CD4-positive, alpha-beta T cell treated with Interleukin-6 for 4 hours (primary cell): ENCODE data around the gene CPB1.
"Not testable (repeated sequence)": the region's sequence is repeated elsewhere in the genome, so short reads cannot be mapped to it uniquely, and the experiment has no call there.

Experiments used
- DNase-seq: peaks from one replicate; pipeline ENCODE4 v3.0.0-alpha.2; 2020; ENCODE audit warnings: mixed read lengths

The CPB1 gene

DNA sequence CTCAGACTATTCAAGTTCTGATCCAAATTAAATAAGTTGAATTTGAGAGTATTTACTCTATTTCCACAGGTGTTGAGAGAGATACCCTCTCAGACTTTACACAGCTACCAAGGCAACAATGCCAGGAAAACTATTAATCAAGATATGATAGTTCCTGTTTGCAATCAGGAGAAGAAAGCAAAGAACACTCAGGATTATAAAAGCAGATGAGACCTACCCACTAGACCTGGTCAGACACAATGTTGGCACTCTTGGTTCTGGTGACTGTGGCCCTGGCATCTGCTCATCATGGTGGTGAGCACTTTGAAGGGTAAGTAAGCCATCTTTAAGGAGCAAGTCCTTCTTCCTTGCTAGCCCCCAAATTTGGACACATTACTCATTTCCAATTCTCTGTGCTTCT, at the start of gene CPB1:
Gene CPB1, plus strand, starts transcription at position 227 of the 400 bp plus-strand sequence. Its CDS starts 13 bp downstream, at position 240.
- DNase-seq = no peak

DNA sequence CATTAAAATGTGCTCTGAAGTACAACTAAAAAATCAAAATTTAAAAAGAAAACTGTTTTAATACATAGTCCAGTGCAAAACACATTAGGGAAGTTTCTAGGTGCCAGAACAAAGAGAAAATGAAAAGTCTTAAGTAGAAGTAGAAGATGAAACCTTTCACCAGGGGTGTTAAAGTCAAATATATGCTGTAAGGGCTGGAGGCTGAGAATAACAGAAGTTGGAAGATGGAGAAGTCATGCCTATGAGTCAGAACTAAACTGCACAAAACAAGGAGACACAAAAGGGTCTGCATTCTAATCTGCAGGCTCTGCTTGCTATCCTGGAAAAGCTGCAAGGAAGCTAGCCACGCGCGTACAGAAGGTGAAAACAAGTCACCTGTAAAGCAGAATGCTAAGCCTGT, 48.7 kb upstream of the CPB1 start:
- no peak for DNase-seq

- DNase-seq = not testable (repeated sequence)
Observed at GRCh38 chr3:148785026-148785425, 42.6 kb upstream of the CPB1 start.

DNA sequence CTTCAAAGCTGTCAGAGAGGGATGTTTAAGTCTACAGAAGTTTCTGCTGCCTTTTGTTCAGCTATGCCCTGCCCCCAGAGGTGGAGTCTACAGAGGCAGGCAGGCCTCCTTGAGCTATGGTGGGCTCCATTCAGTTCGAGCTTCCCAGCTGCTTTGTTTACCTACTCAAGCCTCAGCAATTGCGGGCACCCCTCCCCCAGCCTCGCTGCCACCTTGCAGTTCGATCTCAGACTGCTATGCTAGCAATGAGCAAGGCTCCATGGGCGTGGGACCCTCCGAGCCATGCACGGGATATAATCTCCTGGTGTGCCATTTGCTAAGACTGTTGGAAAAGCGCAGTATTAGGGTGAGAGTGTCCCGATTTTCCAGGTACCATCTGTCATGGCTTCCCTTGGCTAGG, 41.5 kb upstream of the CPB1 start:
- DNase-seq = not testable (repeated sequence)

DNA sequence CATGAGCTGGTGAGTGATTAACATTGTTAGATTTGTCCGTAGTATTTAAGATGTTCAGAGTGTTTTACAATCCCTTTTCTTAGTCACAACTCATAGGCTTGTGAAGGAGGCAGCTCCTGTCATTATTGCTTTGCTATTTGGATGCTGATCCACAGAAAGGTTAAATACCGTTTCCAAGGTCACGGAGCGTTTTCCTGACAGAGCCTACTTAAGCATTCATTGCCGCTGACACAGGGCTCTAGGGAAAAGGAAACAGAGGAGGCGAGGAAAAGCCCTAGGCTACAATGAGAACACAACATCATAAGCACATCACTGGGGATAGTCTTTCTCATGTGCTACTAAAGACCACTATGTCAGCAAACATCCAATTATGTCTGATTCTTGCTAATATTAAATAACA, 38.5 kb upstream of the CPB1 start:
- DNase-seq = no peak

DNA sequence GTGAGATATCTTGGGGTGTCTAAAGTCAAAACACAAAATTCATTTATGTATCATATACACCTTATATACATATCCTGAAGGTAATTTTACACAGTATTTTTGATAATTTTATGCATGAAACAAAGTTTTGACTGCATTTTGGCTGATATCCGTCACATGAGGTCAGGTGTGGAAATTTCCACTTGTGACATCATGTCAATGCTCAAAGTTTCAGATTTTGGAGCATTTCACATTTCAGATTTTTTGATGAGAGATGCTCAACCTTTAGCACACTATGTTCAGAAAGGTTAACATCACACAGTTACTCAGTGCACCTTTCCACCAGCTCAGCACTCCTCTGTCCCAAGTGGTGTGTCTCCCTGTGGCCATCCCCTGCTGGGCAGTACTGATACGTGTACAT, 37.7 kb upstream of the CPB1 start:
- no peak for DNase-seq

DNA sequence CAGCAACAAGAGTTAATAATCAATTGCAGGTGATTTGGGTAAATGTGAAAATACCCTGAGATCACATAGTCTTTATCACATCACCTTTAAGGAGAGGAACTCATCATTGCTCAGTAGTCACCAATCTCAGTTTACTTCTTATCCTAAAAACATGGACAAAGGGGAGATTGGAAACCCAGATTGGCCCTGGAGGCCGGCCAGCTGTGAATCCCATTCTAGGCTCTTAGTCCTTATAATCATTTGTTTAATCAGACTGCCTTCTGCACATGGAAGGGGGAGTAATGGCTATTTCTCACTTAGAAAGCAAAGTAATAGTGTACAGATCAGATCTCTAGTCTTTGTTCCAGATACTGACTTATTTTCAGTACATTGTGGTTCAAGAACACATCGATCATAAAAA, 37.2 kb upstream of the CPB1 start:
- DNase-seq = no peak

GRCh38 chr3:148790851-148791735, 36.5 kb upstream of the CPB1 start:
- no peak for DNase-seq

DNA sequence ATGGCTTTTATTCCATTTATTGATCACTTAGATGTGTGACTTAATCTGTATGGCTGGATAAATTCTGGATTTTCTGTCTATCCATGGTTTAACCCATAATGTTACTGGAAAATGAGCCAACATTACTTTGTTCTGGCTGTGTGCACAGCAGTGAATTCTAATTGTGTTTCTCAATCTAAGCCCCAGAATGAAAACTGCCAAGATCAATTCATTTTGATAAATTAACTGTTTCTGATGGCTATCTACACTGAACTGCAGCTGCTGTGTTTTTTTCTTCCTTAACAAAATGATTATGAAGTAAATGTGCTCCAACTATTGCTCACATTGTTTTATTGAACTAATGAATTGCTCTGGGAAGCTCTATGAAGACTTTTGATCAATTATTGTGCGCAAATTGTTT, 35.7 kb upstream of the CPB1 start:
- DNase-seq = no peak

DNA sequence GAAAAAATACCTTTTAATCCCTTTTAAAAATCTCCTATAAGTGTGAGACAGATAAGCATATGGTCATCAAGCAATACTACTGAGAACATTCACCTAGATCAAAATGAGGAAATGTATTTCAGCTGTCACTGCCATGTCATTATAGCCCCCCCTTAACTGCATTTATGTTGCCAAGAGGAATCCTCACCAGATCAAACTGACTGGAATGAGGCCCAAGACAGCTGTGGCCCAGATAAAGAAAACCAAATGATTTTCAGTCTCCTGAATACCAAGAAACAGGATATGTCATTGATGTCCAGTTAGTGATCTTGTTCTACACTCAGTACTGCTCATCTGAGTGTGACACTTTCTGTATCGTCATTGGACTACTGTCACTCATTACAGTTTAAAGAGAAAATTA, 35.1 kb upstream of the CPB1 start:
- DNase-seq = no peak

GRCh38 chr3:148796799-148797198, 30.8 kb upstream of the CPB1 start:
- DNase-seq = no peak

DNA sequence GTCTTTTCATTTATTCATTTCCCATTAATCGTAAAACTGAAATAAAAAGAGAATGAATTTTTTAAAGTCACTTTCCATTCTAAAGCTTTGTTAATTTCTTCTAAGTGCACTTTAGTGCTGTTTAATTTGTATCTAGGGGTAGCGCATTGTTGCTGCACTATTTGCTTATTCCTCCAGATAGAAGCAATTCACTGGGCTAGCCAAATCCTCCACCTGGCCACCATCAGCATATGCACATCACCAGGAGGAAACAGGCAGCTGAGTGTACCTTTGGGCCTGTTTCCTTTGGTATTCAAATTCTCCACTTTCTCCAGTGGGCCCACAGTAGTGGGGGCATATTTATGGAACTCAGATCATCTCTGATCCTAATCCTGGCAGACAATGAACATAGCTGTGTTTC, 29.8 kb upstream of the CPB1 start:
- DNase-seq = no peak

DNA sequence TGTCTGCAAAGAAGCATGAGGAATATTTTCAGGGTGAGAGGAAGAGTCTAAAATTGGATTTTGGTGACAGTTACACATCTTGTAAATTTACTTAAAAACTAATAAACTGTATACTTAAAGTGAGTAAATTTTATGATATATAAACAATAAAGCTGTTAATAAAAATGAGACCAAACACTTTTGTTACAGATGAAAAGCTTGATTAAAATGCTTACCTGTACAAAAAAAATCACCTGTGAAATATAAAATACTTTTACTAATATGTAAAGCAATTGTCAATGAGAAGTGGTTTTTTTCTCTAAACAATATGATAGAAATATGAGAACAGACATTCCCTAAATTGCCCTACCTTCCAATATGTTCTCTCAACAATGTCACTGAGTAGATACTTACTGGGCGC, 27.2 kb upstream of the CPB1 start:
- no peak for DNase-seq

DNA sequence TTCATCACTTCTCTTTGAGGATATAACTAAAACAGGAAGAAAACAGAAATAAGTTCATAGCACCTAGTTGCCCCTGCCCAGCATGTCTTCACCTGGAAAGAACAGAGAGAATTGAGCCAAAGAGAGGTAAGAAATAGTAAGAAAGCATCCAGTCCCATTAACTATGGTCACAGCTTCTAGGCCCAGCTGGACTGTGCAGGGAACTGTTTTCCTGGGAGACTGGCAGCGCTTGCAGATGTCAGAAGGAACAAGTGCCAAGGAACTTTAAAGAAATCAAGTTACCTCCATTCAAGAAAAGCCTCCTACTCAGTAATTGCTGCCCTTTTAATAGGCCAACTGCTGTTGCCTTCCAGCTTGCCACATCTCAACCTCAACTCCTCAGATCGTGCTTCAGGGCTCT, 17.8 kb upstream of the CPB1 start:
- DNase-seq = no peak

GRCh38 chr3:148815316-148816110, 12.1 kb upstream of the CPB1 start:
- DNase-seq = no peak

DNA sequence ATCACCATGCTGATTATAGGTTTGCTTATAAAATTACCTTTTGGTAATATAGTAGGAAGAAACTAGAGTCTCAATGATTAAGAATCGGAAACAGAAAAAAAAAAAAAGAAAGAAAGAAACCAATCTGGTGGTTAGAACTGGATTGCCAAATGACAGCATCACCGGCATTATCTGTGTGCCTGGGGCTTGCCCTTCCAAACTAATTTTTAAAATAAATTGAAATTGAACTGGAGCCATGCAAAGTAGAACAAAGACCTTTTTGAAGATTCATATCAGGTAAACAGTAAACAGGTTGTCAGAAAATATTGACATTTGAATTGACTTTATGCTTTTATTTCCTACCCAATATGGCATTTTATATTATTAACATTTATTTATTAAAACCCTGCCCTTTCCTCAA, 11.2 kb upstream of the CPB1 start:
- DNase-seq = no peak

- DNase-seq = no peak
Observed at GRCh38 chr3:148816981-148817525, 10.6 kb upstream of the CPB1 start.

GRCh38 chr3:148820361-148821245, 7.0 kb upstream of the CPB1 start:
- no peak for DNase-seq

DNA sequence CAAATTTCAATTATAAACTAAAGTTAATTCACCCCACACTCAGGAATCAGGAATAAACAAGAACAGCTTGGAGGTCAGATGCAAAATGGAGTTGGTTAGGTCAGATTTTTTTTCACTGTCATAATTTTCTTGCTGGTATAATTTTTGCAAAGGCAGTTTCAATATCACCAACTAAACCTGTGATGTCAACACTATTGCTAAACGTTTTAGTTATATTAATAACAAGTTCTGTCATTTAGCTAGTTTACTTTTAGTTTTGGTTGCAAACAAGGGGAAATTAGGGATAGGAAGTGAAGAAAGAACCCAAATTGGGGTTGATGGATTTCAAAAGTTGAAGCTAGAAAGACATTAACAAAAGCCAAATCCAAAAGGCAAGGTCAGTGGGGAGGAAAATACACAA, 4.6 kb upstream of the CPB1 start:
- DNase-seq = no peak

GRCh38 chr3:148825476-148825875, 2.1 kb upstream of the CPB1 start:
- DNase-seq = no peak

DNA sequence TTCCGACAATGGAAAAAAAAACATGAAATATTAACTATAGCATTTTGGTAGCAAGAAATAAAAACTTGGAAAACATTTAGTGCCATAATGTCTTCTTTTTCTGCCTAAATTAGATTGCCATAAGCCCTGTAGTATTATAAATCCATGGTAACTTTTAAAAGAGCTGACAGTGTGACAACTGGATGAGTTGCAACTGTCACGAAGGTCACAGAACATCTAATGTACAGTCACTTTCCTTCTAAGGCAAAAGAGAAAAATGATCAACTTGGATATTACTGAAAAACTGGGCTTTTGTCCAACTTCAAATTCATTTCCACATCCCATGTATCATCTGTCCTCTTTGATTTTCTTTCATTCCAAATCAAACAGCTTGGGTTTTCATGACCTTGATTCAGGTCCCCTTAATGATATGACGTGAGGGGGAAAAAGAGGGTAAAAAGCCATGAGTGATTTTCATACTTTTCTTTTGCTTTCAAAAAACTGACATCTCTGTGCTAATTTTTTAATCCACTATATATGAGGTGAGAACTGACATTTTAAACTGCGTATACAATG, 602 bp downstream of the CPB1 start:
- no peak for DNase-seq

GRCh38 chr3:148829926-148830325, 2.3 kb downstream of the CPB1 start:
- DNase-seq = no peak
